HepG2 (cell line): ENCODE data around the gene GSX1. TPM values are rescaled to one million over a fixed set of nuclear protein-coding genes. Genes with fewer than 3 reads are reported as not detected.

Source experiments
- ATAC-seq: fragments of 200-7000 bp; cut with Tn5 transposase; 3 replicates; pipeline ENCODE4 v1.9.1; 2020; ENCODE audit warnings: mild to moderate bottlenecking, moderate library complexity
- BruUV-seq: library from RNA; stranded (reverse); fragments of 400-500 nt; replicated peaks from 2 replicates; lab custom pipeline; 2021; lab: Mats Ljungman, UMichigan
- CTCF ChIA-PET: fragments of 300-600 bp; formaldehyde crosslinking; extraction: SDS; loops from one replicate; lab custom pipeline; 2021; ENCODE audit warnings: low total read pairs, inconsistent platforms, low intra/inter-chr PET ratio; lab: Yijun Ruan, JAX
- POLR2A ChIA-PET: fragments of 350-600 bp; sonication (Branson Sonifier 250); formaldehyde crosslinking; loops from one replicate; lab custom pipeline; 2020; ENCODE audit warnings: antibody characterized with exemption, inconsistent platforms; lab: Yijun Ruan, JAX
- DNase-seq: peaks from one replicate; pipeline ENCODE4 v3.0.0-alpha.2; 2015; ENCODE audit warnings: low spot score
- FAIRE-seq: peaks from 3 replicates; lab custom pipeline; 2011; peaks lifted over from hg19 to GRCh38; lab: Jason Lieb, UNC
- H2AFZ ChIP-seq: one replicate; pipeline ENCODE4 v1.6.1; 2011; ENCODE audit warnings: low read length, inconsistent platforms
- H3K27ac ChIP-seq: fragments of 300-600 bp; 3 replicates; pipeline ENCODE4 v1.8.0; 2011; ENCODE audit warnings: mixed run types, mild to moderate bottlenecking, mixed read lengths, low read length, inconsistent platforms; ENCODE audit not compliant: insufficient read depth; ENCODE audit errors: extremely low read length
- H3K27me3 ChIP-seq, 2 experiments: fragments of 200-600 bp in 1 of 2; 2 replicates in 1 of 2; 3 replicates in 1 of 2; pipeline versions ENCODE4 v1.6.0 to v1.8.0; 2011; ENCODE audit warnings: low read length in 2 of 2, mild to moderate bottlenecking in 2 of 2, moderate library complexity in 2 of 2, inconsistent platforms in 1 of 2; ENCODE audit not compliant: insufficient read depth in 2 of 2, control insufficient read depth in 1 of 2
- H3K36me3 ChIP-seq, 2 experiments: fragments of 200-600 bp in 1 of 2; replicated peaks in 1 of 2; 2 replicates in 1 of 2; 3 replicates in 1 of 2; pipeline versions ENCODE4 v1.5.1 to v1.8.0; 2011; ENCODE audit warnings: low read length in 2 of 2, inconsistent platforms in 1 of 2; ENCODE audit not compliant: insufficient read depth in 2 of 2, control insufficient read depth in 1 of 2
- H3K4me1 ChIP-seq: 2 replicates; pipeline ENCODE4 v1.5.1; 2012; ENCODE audit warnings: low read length, inconsistent platforms; ENCODE audit not compliant: insufficient read depth
- H3K4me2 ChIP-seq: 2 replicates; pipeline ENCODE4 v1.6.0; 2011; ENCODE audit warnings: low read depth, low read length, inconsistent platforms
- H3K4me3 ChIP-seq, 3 experiments: fragments of 200-600 bp in 1 of 3; sonication (generic), shearing (Covaris generic) in 1 of 3; replicated peaks in 1 of 3; 2 replicates each; pipeline ENCODE4 v1.5.1; 2011 to 2016; ENCODE audit warnings: low read length in 3 of 3, inconsistent platforms in 2 of 3, low read depth in 2 of 3, mild to moderate bottlenecking in 2 of 3, control low read depth in 1 of 3, mixed read lengths in 1 of 3; ENCODE audit not compliant: insufficient read depth in 1 of 3
- H3K79me2 ChIP-seq: one replicate; pipeline ENCODE4 v1.6.1; 2011; ENCODE audit warnings: low read length, inconsistent platforms; ENCODE audit not compliant: insufficient read depth
- H3K9ac ChIP-seq: 2 replicates; pipeline ENCODE4 v1.6.0; 2011; ENCODE audit warnings: mild to moderate bottlenecking, low read depth, low read length, inconsistent platforms; ENCODE audit not compliant: insufficient read depth
- H3K9me3 ChIP-seq: 2 replicates; pipeline ENCODE4 v1.5.1; 2012; ENCODE audit warnings: mild to moderate bottlenecking, low read length
- H4K20me1 ChIP-seq: 2 replicates; pipeline ENCODE4 v1.6.0; 2011; ENCODE audit warnings: inconsistent platforms, mild to moderate bottlenecking, low read length, moderate library complexity; ENCODE audit not compliant: insufficient read depth
- CC2D1A ChIP-seq: sonication (generic); formaldehyde crosslinking; IDR thresholded peaks from 2 replicates; pipeline ENCODE4 v1.8.1; 2023; ENCODE audit warnings: mild to moderate bottlenecking, missing genetic modification reagents
- ZNF263 ChIP-seq: sonication (generic); formaldehyde crosslinking; IDR thresholded peaks from 2 replicates; pipeline ENCODE4 v1.4.0; 2020; ENCODE audit warnings: missing genetic modification reagents
- ZSCAN22 ChIP-seq: sonication (generic); formaldehyde crosslinking; IDR thresholded peaks from 2 replicates; pipeline ENCODE4 v1.4.0; 2020; ENCODE audit warnings: mild to moderate bottlenecking, missing genetic modification reagents
- WGBS: methylation state at CpG from one replicate; pipeline ENCODE4 v1.1.6; 2017; ENCODE audit warnings: low lambda C conversion rate; 5-methylcytosine and 5-hydroxymethylcytosine counted together
- in situ Hi-C: cut with HindIII; loops from 2 replicates; pipeline ENCODE4 v1.10.0; 2017; ENCODE audit warnings: low pct_unique_long_range_greater_than_20kb; ENCODE audit not compliant: extremely low pct_ligation_motif_present
- intact Hi-C: fragments of 100-400 bp; cut with micrococcal nuclease; formaldehyde crosslinking; loops from one replicate; pipeline ENCODE4 v1.10.0; 2022; ENCODE audit not compliant: unreplicated experiment
- polyA plus RNA-seq, 8 experiments: library from polyadenylated mRNA; depleted of rRNA in 3 of 8; stranded (reverse) in 7 of 8; unstranded in 1 of 8; fragments of >200 nt; fragmentation: Illumina TruSeq in 4 of 8; extraction: Trizol in 4 of 8; gene quantifications; 2 replicates each; pipeline versions ENCODE4 v1.2.1 to v1.2.3, GENCODE V29; 2011 to 2016; ENCODE audit warnings: low read depth in 4 of 8, missing spikeins in 1 of 8, mixed read lengths in 1 of 8; ENCODE audit not compliant: insufficient read depth in 1 of 8
- total RNA-seq, 5 experiments: library from RNA; depleted of rRNA; stranded (reverse); fragments of >200 nt; fragmentation: Illumina TruSeq; extraction: Trizol; gene quantifications; 2 replicates each; pipeline ENCODE4 v1.2.3, GENCODE V29; 2016; ENCODE audit warnings: low read depth in 1 of 5
- TF ChIP-seq, protein P1 (sequence below): sonication (generic); formaldehyde crosslinking; IDR thresholded peaks from 2 replicates; pipeline ENCODE4 v1.9.0; 2022; ENCODE audit warnings: missing genetic modification reagents, mild to moderate bottlenecking, borderline replicate concordance
- TF ChIP-seq, protein P2 (sequence below): sonication (generic); formaldehyde crosslinking; IDR thresholded peaks from 2 replicates; pipeline ENCODE4 v1.4.0; 2020; ENCODE audit warnings: low read depth, mild to moderate bottlenecking, missing genetic modification reagents
- TF ChIP-seq, protein P3 (sequence below): sonication (generic); formaldehyde crosslinking; IDR thresholded peaks from 2 replicates; pipeline ENCODE4 v1.4.0; 2020; ENCODE audit warnings: mild to moderate bottlenecking, missing genetic modification reagents

Gene GSX1
- total and polyA plus RNA-seq, 2 of the 13 experiments (the other 11 are each of a cell fraction or from before 2014, with no cell fraction given), result not detected

DNA sequence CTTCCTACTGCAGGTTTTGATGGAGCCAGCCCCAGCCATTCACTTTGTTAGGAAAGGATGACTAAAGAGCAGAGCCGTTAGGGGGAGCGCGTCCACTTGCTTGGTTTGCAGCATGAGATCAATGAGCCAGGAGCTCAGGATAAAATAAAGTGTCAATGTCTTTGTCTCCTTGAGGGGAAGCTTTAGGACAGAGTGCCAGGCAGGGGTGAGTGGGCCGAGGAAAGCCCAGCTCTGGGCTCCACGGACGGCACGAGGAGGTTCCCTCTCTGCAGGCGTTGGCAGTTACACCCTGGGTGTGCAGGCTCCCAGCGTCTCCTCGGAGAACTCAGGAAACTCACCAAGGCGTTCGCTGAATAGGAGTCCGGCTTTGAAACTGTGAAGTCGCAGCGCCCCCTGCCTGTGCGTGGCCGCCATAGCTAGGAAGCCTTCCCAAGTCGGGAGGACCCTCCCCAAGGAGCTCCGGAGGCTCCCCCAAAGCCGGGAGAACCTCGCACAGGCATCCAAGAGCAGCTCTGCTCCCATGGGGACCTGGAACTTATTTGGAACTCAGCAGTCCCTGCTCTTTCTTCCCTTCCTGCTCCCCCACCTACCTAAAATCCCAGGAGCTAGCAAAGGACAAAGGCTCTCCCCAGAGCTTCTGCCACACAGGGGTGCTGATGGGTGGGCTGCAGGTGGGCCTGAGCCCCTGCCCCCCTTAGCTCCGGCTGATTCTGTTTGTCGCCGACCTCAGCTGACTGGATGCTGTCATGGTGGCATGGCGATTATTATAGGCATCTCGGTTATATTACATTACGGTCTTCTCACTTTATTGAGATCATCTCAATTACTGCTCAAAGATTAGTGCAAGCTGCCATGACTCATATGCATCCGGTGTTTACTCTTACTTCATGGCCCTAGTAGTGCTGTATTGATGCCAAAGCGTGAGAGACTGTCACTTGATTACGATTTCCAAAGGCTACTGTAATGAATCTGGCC is 34.4 kb downstream of the GSX1 start (continued):
- TF ChIP-seq, protein P1, sequence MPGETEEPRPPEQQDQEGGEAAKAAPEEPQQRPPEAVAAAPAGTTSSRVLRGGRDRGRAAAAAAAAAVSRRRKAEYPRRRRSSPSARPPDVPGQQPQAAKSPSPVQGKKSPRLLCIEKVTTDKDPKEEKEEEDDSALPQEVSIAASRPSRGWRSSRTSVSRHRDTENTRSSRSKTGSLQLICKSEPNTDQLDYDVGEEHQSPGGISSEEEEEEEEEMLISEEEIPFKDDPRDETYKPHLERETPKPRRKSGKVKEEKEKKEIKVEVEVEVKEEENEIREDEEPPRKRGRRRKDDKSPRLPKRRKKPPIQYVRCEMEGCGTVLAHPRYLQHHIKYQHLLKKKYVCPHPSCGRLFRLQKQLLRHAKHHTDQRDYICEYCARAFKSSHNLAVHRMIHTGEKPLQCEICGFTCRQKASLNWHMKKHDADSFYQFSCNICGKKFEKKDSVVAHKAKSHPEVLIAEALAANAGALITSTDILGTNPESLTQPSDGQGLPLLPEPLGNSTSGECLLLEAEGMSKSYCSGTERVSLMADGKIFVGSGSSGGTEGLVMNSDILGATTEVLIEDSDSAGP (CRISPR knock-in tag), result peak; percentile 50; the same call in 1 of the 2 replicates

DNA sequence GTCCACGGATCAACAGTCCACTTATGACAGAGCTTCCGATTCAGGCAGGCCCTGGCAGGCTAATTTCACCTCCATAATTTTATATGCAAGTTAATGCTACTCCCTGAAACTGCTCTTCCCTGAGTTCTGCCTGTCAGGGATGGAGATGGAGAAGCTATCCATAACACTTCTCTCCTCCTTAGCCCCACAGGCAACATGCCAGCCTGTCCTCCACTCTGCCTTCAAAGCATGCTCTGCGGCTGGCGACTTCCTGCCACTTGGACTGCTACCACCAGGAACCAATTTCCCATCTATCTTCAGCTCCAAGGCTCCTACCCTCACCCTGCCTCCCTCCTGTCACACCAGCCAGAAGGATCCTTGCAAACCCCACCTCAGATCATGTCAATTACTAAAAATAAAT is 35.4 kb downstream of the GSX1 start:
- Histone ChIP-seq H3K4me2 (no peak overlapping the region), H3K9ac (no peak overlapping the region), H3K4me3 (no peak overlapping the region), H3K79me2 (no peaks in the 10 kb centered on the region), H2AFZ (no peak overlapping the region), H4K20me1 (no peaks in the 10 kb centered on the region), H3K36me3 (no peaks in the 10 kb centered on the region), H3K27ac (no peak overlapping the region), H3K9me3 (no peaks in the 10 kb centered on the region), H3K4me1 (peaks cover 15% of the 10 kb centered on the region; the same call in 1 of the 2 replicates), H3K27me3 (peaks cover 2 to 16% of the 10 kb centered on the region in 2 experiments; a peak in 3 of 5 replicates)
- TF ChIP-seq, protein P2, sequence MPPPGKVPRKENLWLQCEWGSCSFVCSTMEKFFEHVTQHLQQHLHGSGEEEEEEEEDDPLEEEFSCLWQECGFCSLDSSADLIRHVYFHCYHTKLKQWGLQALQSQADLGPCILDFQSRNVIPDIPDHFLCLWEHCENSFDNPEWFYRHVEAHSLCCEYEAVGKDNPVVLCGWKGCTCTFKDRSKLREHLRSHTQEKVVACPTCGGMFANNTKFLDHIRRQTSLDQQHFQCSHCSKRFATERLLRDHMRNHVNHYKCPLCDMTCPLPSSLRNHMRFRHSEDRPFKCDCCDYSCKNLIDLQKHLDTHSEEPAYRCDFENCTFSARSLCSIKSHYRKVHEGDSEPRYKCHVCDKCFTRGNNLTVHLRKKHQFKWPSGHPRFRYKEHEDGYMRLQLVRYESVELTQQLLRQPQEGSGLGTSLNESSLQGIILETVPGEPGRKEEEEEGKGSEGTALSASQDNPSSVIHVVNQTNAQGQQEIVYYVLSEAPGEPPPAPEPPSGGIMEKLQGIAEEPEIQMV (CRISPR knock-in tag), result no peak
- TF ChIP-seq CC2D1A (CRISPR knock-in tag) (no peak), ZSCAN22 (CRISPR knock-in tag) (no peak), ZNF263 (CRISPR knock-in tag) (no peak)
- TF ChIP-seq, protein P3, sequence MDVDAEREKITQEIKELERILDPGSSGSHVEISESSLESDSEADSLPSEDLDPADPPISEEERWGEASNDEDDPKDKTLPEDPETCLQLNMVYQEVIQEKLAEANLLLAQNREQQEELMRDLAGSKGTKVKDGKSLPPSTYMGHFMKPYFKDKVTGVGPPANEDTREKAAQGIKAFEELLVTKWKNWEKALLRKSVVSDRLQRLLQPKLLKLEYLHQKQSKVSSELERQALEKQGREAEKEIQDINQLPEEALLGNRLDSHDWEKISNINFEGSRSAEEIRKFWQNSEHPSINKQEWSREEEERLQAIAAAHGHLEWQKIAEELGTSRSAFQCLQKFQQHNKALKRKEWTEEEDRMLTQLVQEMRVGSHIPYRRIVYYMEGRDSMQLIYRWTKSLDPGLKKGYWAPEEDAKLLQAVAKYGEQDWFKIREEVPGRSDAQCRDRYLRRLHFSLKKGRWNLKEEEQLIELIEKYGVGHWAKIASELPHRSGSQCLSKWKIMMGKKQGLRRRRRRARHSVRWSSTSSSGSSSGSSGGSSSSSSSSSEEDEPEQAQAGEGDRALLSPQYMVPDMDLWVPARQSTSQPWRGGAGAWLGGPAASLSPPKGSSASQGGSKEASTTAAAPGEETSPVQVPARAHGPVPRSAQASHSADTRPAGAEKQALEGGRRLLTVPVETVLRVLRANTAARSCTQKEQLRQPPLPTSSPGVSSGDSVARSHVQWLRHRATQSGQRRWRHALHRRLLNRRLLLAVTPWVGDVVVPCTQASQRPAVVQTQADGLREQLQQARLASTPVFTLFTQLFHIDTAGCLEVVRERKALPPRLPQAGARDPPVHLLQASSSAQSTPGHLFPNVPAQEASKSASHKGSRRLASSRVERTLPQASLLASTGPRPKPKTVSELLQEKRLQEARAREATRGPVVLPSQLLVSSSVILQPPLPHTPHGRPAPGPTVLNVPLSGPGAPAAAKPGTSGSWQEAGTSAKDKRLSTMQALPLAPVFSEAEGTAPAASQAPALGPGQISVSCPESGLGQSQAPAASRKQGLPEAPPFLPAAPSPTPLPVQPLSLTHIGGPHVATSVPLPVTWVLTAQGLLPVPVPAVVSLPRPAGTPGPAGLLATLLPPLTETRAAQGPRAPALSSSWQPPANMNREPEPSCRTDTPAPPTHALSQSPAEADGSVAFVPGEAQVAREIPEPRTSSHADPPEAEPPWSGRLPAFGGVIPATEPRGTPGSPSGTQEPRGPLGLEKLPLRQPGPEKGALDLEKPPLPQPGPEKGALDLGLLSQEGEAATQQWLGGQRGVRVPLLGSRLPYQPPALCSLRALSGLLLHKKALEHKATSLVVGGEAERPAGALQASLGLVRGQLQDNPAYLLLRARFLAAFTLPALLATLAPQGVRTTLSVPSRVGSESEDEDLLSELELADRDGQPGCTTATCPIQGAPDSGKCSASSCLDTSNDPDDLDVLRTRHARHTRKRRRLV (CRISPR knock-in tag), result no peak
- CTCF ChIA-PET, result interaction anchor here (1.5 to 2.7 kb wide), 6 partner anchors 57 to 466 kb away, joined by 3 to 29 read pairs (median 18); no protein-coding TSS in a partner anchor
- POLR2A ChIA-PET, result no interaction called here
- intact Hi-C loops (loop anchor here (5.0 kb wide), 1 partner anchor 345 kb away; no protein-coding TSS in a partner anchor), in situ Hi-C loops (loop anchor here (5.0 to 10.0 kb wide), 4 partner anchors 55 to 843 kb away; no protein-coding TSS in a partner anchor)
- no peak for DNase-seq
- WGBS, result 42% methylated on average over 4 of the region's 4 CpGs
- BruUV-seq, result no TSS peak
- no peak for ATAC-seq
- FAIRE-seq, result no peak
